Measurements from ENCODE around the gene SKP1. TPM values are rescaled to one million over a fixed set of nuclear protein-coding genes. Genes with fewer than 3 reads are reported as not detected.

SKP1 gene
- total and polyA plus RNA-seq, 10 of the 15 experiments (the other 5 are each of a cell fraction or from before 2014, with no cell fraction given) = 100 to 1,686 (median 519) TPM

- TF ChIP-seq TAF1 (IDR thresholded peaks at IDR 0.05; ENCODE audit: borderline replicate concordance, low read depth, low read length) (peak; percentile 63; the same call in 1 of the 2 replicates), JUND (IDR thresholded peaks at IDR 0.05; ENCODE audit: low read depth, low read length) (peak; percentile 13; the same call in 1 of the 2 replicates), NR2C2 (IDR thresholded peaks at IDR 0.05; ENCODE audit: borderline replicate concordance, control insufficient read depth, insufficient read length, low read depth) (no peak), ATF2 (IDR thresholded peaks at IDR 0.05; ENCODE audit: low read length) (no peak), ZNF274 (IDR thresholded peaks at IDR 0.05; ENCODE audit: insufficient read depth, insufficient read length) (no peak), ETV6 (conservative IDR thresholded peaks at IDR 0.05 in 1 of 2, IDR thresholded peaks at IDR 0.05 in 1 of 2; ENCODE audit: borderline replicate concordance in 1 of 2, low read depth in 1 of 2) (no peak), STAT1 (conservative IDR thresholded peaks at IDR 0.05) (no peak; the same call in 1 of the 2 replicates), ZZZ3 (IDR thresholded peaks at IDR 0.05; ENCODE audit: control insufficient read depth, insufficient read length, low read depth) (no peak), FOXK2 (IDR thresholded peaks at IDR 0.05) (no peak), NR2F1 (conservative IDR thresholded peaks at IDR 0.05) (no peak; the same call in 1 of the 2 replicates), ELK1 (IDR thresholded peaks at IDR 0.05; ENCODE audit: low read depth, low read length) (0 out of 2 replicates have a peak, but pooled peaks have one; percentile 30), REST (IDR thresholded peaks at IDR 0.05; ENCODE audit: low read depth, low read length) (no peak), TCF3 (IDR thresholded peaks at IDR 0.05; ENCODE audit: borderline replicate concordance, insufficient read depth, low read depth, low read length) (no peak), HDAC6 (IDR thresholded peaks at IDR 0.05; ENCODE audit: unreplicated experiment) (no peak), HCFC1 (IDR thresholded peaks at IDR 0.05; ENCODE audit: low read length) (peak; percentile 45; the same call in 1 of the 2 replicates), SIN3A (IDR thresholded peaks at IDR 0.05; ENCODE audit: low read depth, low read length) (no peak), SMAD1 (IDR thresholded peaks at IDR 0.05; ENCODE audit: low read depth, partially characterized antibody) (no peak), ZBTB11 (CRISPR knock-in tag; IDR thresholded peaks at IDR 0.05) (no peak)
Measured at GRCh38 chr5:134225780-134226440, 49.2 kb upstream of the SKP1 start, which contains the start of gene PPP2CA (continued).

Measured in GM12878 (cell line).